ENCODE data around the gene FMO5. TPM values are rescaled to one million over a fixed set of nuclear protein-coding genes. Genes with fewer than 3 reads are reported as not detected.

FMO5 gene
- total and polyA plus RNA-seq, 2 of the 13 experiments (the other 11 are each of a cell fraction or from before 2014, with no cell fraction given): 48.2 to 149 TPM

DNA sequence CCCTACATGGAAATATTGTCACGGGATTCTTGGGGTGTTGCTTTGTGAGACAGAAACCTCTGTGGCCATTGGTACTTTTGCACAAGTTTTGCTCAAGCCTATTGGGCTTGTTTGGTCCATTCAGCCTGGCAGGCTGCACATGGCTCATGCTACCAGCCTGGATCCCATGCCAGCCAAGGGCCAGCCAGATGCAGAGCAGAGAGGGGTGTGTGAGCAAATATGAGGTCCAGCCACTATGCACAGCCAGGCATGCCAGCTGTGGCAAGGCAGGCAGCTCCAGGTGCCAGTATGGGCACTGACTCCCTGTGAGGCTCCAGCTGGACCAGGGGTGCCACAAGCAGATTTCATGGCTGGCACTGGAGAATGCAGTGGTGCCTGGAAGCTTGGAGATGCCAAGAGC, 10.7 kb upstream of the FMO5 start:
- H3K4me3 ChIP-seq (replicated peaks in 1 of 3; ENCODE audit: insufficient read depth in 1 of 3, low read depth in 2 of 3, low read length in 3 of 3): no peak overlapping the region
- no TSS peak for BruUV-seq (replicated peaks)
- H3K36me3 ChIP-seq (replicated peaks in 1 of 2; ENCODE audit: control insufficient read depth in 1 of 2, insufficient read depth in 2 of 2, low read length in 2 of 2): no peaks in the 10 kb centered on the region; a peak in 1 of 5 replicates
- H4K20me1 ChIP-seq (ENCODE audit: insufficient read depth, low read length): no peaks in the 10 kb centered on the region
- WGBS (ENCODE audit: low lambda C conversion rate): 100% methylated on average over 1 of the region's 1 CpG
- CTCF ChIA-PET (ENCODE audit: low intra/inter-chr PET ratio, low total read pairs): no interaction called here
- H3K9me3 ChIP-seq (ENCODE audit: low read length): no peaks in the 10 kb centered on the region
- in situ Hi-C loops (cut with HindIII; ENCODE audit: extremely low pct_ligation_motif_present, low pct_unique_long_range_greater_than_20kb): no loop called here
- POLR2A ChIA-PET: interaction anchor here (0.9 to 5.3 kb wide), 4 partner anchors 12 to 65 kb away, joined by 3 to 101 read pairs (median 91); partner anchors contain the start of genes FMO5 and PRKAB2
- peak overlapping the region; percentile 93 for H3K27ac ChIP-seq (ENCODE audit: extremely low read length, insufficient read depth, low read length)
- ATAC-seq: no peak
- intact Hi-C loops (cut with micrococcal nuclease; ENCODE audit: unreplicated experiment): loop anchor here (5.0 kb wide), 1 partner anchor 34 kb away; no protein-coding TSS in a partner anchor
- DNase-seq (ENCODE audit: low spot score): no peak
- no peak for FAIRE-seq
- H3K27me3 ChIP-seq (ENCODE audit: control insufficient read depth in 1 of 2, insufficient read depth in 2 of 2, low read length in 2 of 2): no peaks in the 10 kb centered on the region
- no peaks in the 10 kb centered on the region for H3K79me2 ChIP-seq (ENCODE audit: insufficient read depth, low read length)
- no peak overlapping the region for H3K9ac ChIP-seq (ENCODE audit: insufficient read depth, low read depth, low read length)
- H2AFZ ChIP-seq (ENCODE audit: low read length): no peak overlapping the region
- peaks cover 87% of the 10 kb centered on the region for H3K4me1 ChIP-seq (ENCODE audit: insufficient read depth, low read length)
- H3K4me2 ChIP-seq (ENCODE audit: low read depth, low read length): no peak overlapping the region
- TF ChIP-seq HIC2 (CRISPR knock-in tag; IDR thresholded peaks at IDR 0.05; ENCODE audit: low read depth): 0 out of 2 replicates have a peak, but pooled peaks have one; percentile 30
- TF ChIP-seq, protein P1, sequence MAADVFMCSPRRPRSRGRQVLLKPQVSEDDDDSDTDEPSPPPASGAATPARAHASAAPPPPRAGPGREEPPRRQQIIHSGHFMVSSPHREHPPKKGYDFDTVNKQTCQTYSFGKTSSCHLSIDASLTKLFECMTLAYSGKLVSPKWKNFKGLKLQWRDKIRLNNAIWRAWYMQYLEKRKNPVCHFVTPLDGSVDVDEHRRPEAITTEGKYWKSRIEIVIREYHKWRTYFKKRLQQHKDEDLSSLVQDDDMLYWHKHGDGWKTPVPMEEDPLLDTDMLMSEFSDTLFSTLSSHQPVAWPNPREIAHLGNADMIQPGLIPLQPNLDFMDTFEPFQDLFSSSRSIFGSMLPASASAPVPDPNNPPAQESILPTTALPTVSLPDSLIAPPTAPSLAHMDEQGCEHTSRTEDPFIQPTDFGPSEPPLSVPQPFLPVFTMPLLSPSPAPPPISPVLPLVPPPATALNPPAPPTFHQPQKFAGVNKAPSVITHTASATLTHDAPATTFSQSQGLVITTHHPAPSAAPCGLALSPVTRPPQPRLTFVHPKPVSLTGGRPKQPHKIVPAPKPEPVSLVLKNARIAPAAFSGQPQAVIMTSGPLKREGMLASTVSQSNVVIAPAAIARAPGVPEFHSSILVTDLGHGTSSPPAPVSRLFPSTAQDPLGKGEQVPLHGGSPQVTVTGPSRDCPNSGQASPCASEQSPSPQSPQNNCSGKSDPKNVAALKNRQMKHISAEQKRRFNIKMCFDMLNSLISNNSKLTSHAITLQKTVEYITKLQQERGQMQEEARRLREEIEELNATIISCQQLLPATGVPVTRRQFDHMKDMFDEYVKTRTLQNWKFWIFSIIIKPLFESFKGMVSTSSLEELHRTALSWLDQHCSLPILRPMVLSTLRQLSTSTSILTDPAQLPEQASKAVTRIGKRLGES (CRISPR knock-in tag; IDR thresholded peaks at IDR 0.05; ENCODE audit: borderline replicate concordance): no peak
- no peak for TF ChIP-seq GFI1 (CRISPR knock-in tag; IDR thresholded peaks at IDR 0.05; ENCODE audit: borderline replicate concordance)
- no peak for TF ChIP-seq RXRA (CRISPR knock-in tag; IDR thresholded peaks at IDR 0.05)
- TF ChIP-seq, protein P2, sequence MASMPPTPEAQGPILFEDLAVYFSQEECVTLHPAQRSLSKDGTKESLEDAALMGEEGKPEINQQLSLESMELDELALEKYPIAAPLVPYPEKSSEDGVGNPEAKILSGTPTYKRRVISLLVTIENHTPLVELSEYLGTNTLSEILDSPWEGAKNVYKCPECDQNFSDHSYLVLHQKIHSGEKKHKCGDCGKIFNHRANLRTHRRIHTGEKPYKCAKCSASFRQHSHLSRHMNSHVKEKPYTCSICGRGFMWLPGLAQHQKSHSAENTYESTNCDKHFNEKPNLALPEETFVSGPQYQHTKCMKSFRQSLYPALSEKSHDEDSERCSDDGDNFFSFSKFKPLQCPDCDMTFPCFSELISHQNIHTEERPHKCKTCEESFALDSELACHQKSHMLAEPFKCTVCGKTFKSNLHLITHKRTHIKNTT (CRISPR knock-in tag; IDR thresholded peaks at IDR 0.05): no peak
- TF ChIP-seq MTA3 (CRISPR knock-in tag; IDR thresholded peaks at IDR 0.05): no peak
- peak; percentile 88; the same call in 1 of the 2 replicates for TF ChIP-seq HNRNPL (IDR thresholded peaks at IDR 0.05; ENCODE audit: low read depth, low read length)
- TF ChIP-seq KIAA2018 (CRISPR knock-in tag; IDR thresholded peaks at IDR 0.05; ENCODE audit: borderline replicate concordance): no peak

Data from HepG2 (cell line).